Right kidney (tissue), 1 donor: ENCODE results near the gene MPC1.
"Not testable (repeated sequence)": the region's sequence is repeated elsewhere in the genome, so short reads cannot be mapped to it uniquely, and the experiment has no call there.

Experiments used
- DNase-seq: peaks from one replicate; pipeline ENCODE4 v3.0.0-alpha.2; 2016

Gene MPC1

GRCh38 chr6:166408936-166409755, 26.4 kb upstream of the MPC1 start:
- DNase-seq = no peak

DNA sequence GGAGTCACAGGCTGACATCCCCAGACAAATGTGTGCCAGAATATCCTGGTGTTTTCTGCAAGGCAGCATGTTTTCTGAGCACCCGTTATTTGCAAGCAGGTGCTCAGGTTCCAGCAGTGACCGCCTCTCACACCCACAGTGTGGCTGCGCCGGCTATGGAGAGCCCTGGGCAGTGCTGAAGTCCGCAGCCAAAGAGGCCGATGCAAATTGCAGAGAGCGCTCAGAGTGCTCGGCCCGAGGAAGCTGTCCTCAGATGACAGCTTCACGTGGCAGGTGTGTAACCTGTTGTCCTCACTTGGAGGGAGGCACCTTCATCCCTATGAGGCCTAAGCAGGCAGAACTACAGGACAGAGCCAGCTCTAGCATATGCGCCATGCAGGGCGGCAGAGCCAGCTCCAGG, 23.5 kb upstream of the MPC1 start:
- no peak for DNase-seq

DNA sequence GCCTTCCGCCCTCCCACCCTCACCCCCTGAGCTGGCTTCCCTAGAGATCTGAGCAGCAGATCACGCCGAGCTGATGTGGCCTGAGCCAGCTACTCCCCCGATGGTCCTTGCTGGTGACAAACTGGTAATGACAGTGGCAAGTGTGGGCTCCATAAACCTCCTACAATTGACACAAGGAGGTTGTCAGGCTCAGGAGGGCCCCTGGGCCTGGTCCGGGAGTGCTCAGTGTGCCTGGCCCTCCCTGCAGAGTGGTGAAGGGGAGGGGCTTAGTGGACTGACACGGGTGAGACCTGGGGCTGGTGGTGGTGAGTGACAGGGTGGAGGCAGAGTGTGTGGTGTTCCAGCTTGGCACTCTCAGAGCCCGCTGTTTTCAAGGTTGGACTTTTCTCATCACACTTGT, 22.6 kb upstream of the MPC1 start:
- no peak for DNase-seq

DNA sequence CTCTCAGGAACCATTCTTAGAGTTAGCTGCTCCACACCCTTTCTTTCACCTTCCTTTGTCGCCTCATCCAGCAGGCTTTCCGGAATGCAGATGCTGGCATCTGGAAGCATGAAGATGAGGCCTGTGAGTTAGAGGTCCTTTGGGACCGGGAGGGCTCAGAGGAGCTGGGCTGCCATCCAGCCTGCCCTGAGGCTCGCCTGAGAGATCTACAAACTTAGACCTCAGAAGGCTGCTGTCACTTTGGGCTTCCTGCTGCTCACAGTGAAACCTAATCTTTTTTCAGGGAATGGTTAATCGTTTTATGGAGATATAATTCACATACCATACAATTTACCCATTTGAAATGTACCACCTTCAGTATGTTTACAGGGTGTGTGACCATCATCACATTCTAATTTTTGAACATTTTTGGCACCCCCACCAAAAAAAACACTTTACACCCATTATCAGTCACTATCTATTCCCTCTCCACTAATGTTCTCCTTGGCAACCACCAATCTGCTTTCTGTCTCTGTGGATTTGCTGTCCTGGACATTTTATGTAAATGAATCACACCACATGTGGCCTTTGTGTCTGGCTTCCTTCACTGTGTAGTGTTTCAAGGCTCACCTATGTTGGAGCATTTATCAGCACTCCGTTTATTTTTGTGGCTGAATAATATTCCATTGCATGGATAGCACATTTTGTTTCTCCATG, 20.0 kb upstream of the MPC1 start:
- no peak for DNase-seq

DNA sequence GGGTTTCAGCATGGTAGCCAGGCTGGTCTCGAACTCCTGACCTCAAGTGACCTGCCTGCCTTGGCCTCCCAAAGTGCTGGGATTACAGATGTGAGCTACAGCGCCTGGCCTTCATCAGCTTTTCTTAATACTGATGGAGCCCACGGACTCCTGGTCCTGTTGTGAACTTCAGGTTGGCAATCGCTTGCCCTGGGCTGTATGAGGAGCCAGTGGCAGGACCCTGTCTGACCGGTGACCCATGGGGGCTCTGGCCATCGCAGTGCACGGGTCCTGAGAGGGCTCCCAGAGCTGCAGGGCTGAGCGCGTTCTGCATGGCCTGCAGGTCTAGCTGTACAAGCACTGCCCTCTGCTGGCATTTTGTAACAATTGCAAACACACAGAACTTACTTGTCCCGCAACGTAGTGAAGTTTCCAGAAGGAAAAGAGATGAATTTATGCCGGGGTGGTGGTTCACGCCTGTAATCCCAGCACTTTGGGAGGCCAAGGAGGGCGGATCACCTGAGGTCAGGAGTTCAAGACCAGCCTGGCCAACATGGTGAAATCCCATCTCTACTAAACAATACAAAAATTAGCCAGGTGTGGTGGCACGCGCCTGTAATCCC, 18.0 kb upstream of the MPC1 start:
- peak; percentile 68 for DNase-seq

DNA sequence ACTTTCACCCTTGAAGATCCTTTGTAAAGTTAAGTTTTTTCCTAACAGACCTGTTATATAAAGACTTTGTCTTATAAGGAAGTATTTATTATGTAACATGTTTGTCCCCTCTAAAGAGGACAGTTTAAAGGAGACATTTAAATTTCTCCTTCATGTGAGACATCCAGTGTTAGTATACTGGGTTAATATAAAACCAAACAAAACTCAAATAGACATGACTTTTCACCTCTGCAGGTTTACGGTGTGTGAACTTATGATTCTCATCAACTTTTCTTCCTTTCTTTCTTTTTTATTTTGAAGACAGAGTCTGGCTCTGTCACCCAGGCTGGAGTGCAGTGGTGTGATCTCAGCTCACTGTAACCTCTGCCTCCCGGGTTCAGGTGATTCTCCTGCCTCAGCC, 17.4 kb upstream of the MPC1 start:
- DNase-seq = no peak

- DNase-seq = no peak
Measured at GRCh38 chr6:166398348-166398747, 15.6 kb upstream of the MPC1 start.

DNA sequence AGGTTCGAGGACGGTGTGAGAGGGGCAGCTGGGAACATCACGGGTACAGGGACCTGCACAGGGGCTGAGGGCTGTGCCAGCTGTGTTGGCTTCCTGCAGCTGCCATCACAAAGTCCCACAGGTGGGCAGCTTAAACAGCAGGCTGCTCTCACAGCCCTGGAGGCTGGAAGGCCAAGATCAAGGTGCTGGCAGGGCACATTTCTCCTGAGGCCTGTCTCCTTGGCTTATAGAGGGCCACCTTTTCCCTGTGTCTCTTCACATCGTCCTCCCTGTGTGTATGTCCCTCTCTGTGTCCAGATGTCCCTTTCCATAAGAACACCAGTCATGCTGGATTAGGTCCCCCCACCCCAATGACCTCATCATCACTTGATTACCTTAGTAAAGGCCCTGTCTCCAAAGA, 15.1 kb upstream of the MPC1 start:
- DNase-seq = no peak

DNA sequence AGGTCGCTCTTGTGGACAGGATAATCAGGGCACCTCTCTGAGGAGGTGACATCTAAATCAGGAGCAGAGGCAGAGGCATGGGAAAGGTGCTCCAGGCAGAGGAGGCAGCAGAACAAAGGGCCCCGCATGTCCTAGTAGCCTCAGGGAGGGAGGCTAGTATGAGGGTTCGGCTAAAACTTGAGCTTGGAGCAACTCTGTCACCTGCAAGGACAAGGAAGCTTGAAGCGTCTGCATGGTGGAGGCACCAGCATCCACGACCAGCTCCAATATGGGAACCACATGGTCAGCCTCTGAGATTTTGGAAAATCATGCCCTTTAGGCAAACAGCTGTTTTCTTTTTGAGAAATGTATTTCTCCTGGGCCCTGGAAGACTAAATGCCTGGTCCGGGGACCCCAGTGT, 13.0 kb upstream of the MPC1 start:
- DNase-seq = no peak

DNA sequence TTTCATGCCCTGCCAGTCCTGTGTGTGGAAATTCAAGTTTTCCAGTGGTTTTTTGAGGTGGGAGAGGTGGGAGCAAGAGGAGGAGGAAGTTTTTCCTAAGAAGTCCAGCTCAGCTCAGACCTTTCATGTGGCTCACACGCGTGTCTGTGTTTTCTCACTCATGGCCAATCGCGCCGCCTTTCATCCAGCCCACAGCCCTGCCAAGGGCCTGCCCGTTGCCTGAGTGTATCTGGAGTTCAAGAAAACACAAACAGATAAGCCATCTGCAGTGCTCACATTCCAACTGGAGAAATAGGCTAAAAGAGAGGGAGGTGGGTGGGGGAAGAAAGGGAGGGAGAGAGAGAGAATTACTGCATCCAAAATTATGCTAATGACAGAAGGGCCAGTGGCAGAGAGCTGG, 12.6 kb upstream of the MPC1 start:
- no peak for DNase-seq

- no peak for DNase-seq
Measured at GRCh38 chr6:166394036-166394892, 11.5 kb upstream of the MPC1 start.

DNA sequence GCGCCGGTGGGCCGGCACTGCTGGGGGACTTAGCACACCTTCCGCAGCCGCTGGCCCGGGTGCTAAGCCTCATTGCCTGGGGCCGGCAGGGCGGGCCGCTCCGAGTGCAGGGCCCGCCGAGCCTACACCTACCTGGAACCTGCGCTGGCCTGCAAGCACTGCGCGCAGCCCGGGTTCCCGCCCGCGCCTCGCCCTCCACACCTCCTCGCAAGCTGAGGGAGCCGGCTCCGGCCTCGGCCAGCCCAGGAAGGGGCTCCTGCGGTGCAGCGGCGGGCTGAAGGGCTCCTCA, 10.7 kb upstream of the MPC1 start:
- DNase-seq = no peak

DNA sequence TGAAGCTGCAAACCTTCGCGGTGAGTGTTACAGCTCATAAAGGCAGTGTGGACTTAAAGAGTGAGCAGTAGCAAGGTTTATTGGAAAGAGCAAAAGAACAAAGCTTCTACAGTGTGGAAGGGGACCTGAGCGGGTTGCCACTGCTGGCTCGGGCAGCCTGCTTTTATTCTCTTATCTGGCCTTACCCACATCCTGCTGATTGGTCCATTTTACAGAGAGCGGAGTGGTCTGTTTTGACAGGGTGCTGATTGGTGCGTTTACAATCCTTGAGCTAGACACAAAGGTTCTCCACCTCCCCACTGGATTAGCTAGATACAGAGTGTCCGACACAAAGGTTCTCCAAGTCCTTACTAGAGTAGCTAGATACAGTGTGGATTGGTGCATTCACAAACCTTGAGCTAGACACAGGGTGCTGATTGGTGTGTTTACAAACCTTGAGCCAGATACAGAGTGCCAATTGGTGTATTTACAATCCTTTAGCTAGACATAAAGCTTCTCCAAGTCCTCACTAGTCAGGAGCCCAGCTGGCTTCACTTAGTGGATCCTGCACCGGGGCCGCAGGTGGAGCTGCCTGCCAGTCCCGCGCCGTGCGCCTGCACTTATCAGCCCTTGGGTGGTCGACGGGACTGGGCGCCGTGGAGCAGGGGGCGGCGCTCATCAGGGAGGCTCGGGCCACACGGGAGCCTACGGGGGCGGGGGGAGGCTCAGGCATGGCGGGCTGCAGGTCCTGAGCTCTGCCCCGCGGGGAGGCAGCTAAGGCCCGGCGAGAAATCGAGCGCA, 10.2 kb upstream of the MPC1 start:
- DNase-seq = not testable (repeated sequence)

DNA sequence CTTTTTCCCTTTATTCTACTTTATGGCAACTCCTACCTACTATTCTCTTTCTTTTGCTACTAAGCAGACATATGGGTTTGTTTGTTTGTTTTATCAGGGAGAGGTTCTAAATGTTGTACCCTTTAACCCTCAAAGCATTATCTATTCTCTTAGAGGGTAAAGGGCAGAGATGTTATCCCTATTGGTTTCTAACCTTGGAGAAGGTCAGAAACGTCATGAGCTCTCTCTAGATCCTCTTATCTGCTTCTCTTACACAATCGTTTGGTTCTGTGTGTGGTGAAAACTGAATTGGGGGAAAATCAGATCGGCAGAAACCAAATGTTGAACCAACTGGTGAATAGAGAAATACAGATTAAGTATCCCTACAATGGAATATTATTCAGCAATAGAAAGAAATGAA, 6.4 kb upstream of the MPC1 start:
- DNase-seq = no peak

GRCh38 chr6:166388290-166389004, 5.7 kb upstream of the MPC1 start:
- DNase-seq = no peak

- DNase-seq = no peak
Measured at GRCh38 chr6:166387642-166388289, 5.0 kb upstream of the MPC1 start.

- not testable (repeated sequence) for DNase-seq
Measured at GRCh38 chr6:166387098-166387497, 4.4 kb upstream of the MPC1 start.

GRCh38 chr6:166386111-166386510, 3.4 kb upstream of the MPC1 start:
- no peak for DNase-seq

- not testable (repeated sequence) for DNase-seq
Measured at GRCh38 chr6:166383802-166384363, 1.1 kb upstream of the MPC1 start.

DNA sequence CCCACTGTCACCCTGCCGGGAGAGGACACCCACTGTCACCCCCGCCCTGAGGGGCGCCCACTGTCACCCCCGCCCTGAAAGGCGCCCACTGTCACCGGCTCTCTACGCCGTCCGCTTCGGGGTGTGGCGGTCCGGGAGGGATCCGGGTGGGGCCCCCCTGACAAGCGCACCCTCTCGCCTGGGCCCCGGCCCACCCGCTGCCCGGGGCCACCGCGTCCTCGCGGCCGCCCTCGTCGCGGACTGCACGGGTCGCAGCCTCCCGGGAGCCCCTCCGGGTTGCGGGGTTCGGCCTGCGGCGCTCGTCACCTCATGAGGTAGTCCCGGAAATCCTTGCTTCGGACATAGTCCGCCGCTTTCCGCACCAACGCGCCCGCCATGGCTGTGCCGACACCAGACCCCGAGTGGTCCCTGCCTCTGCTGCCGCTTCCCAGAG, 224 bp downstream of the MPC1 start:
- no peak for DNase-seq
